Neural cell (in vitro differentiated cells): ENCODE results near the gene AGPAT3. TPM values are rescaled to one million over a fixed set of nuclear protein-coding genes. Genes with fewer than 3 reads are reported as not detected.

Experiments used
- H2AFZ ChIP-seq: fragments of 200-600, 300-800 bp; sonication (generic), shearing (Covaris generic); 2 replicates; pipeline ENCODE4 v1.6.0; 2014; ENCODE audit warnings: low read depth, mild to moderate bottlenecking, antibody characterized with exemption, low read length, moderate library complexity
- H3F3A ChIP-seq: fragments of 200-600 bp; shearing (Covaris generic); 2 replicates; pipeline ENCODE4 v1.6.1; 2016; ENCODE audit warnings: mild to moderate bottlenecking, moderate library complexity, mixed read lengths, antibody characterized with exemption, low read length; ENCODE audit not compliant: insufficient read depth, poor library complexity, severe bottlenecking
- H3K27ac ChIP-seq: fragments of 200-600, 300-800 bp; sonication (generic), shearing (Covaris generic); 2 replicates; pipeline ENCODE4 v1.5.1; 2014; ENCODE audit warnings: mild to moderate bottlenecking, low read length, moderate library complexity
- H3K27me3 ChIP-seq: fragments of 300-800, 200-600 bp; sonication (generic), shearing (Covaris generic); 2 replicates; pipeline ENCODE4 v1.6.0; 2014; ENCODE audit warnings: mild to moderate bottlenecking, low read depth, low read length, moderate library complexity; ENCODE audit not compliant: insufficient read depth
- H3K36me3 ChIP-seq: fragments of 300-800, 200-600 bp; sonication (generic), shearing (Covaris generic); 2 replicates; pipeline ENCODE4 v1.5.1; 2014; ENCODE audit warnings: mild to moderate bottlenecking, antibody characterized with exemption, low read length, moderate library complexity; ENCODE audit not compliant: insufficient read depth
- H3K4me2 ChIP-seq: fragments of 300-800, 200-600 bp; sonication (generic), shearing (Covaris generic); 2 replicates; pipeline ENCODE4 v1.6.0; 2014; ENCODE audit warnings: mild to moderate bottlenecking, low read length
- H3K4me3 ChIP-seq: fragments of 300-800, 200-600 bp; sonication (generic), shearing (Covaris generic); 2 replicates; pipeline ENCODE4 v1.5.1; 2014; ENCODE audit warnings: mild to moderate bottlenecking, low read length, moderate library complexity
- H3K79me2 ChIP-seq: fragments of 200-600 bp; shearing (Covaris generic); replicated peaks from 2 replicates; pipeline ENCODE4 v1.6.0; 2014; ENCODE audit warnings: mild to moderate bottlenecking, low read length, moderate library complexity; ENCODE audit not compliant: insufficient read depth
- H3K9ac ChIP-seq: fragments of 300-800, 200-600 bp; sonication (generic), shearing (Covaris generic); 2 replicates; pipeline ENCODE4 v1.6.1; 2016; ENCODE audit warnings: mild to moderate bottlenecking, low read length, mixed read lengths
- H3K9me2 ChIP-seq: fragments of 200-600 bp; shearing (Covaris generic); 2 replicates; pipeline ENCODE4 v1.6.1; 2016; ENCODE audit warnings: mild to moderate bottlenecking, low read length, mixed read lengths; ENCODE audit not compliant: insufficient read depth
- H3K9me3 ChIP-seq: fragments of 200-600, 300-800 bp; sonication (generic), shearing (Covaris generic); 2 replicates; pipeline ENCODE4 v1.6.1; 2016; ENCODE audit warnings: mild to moderate bottlenecking, mixed run types, low read length, moderate library complexity, mixed read lengths
- H4K20me1 ChIP-seq: fragments of 200-600 bp; shearing (Covaris generic); 2 replicates; pipeline ENCODE4 v1.6.1; 2016; ENCODE audit warnings: mild to moderate bottlenecking, mixed run types; ENCODE audit not compliant: insufficient read depth
- EP300 ChIP-seq: fragments of 450-650 bp; conservative IDR thresholded peaks from 2 replicates; pipeline ENCODE4 v1.6.1; 2014; ENCODE audit warnings: antibody characterized with exemption, mild to moderate bottlenecking, moderate library complexity; ENCODE audit not compliant: poor library complexity, severe bottlenecking
- EZH2 ChIP-seq: fragments of 200-600, 300-800 bp; shearing (Covaris generic), sonication (generic); IDR thresholded peaks from 2 replicates; pipeline ENCODE4 v1.6.1; 2014; ENCODE audit warnings: antibody characterized with exemption, low read length, borderline replicate concordance, mild to moderate bottlenecking; ENCODE audit not compliant: insufficient read depth, poor library complexity, severe bottlenecking
- MXI1 ChIP-seq: fragments of 450-650 bp; conservative IDR thresholded peaks from 2 replicates; pipeline ENCODE4 v1.6.1; 2014; ENCODE audit warnings: antibody characterized with exemption, mild to moderate bottlenecking; ENCODE audit not compliant: poor library complexity, severe bottlenecking
- POLR2AphosphoS5 ChIP-seq: IDR thresholded peaks from 2 replicates; pipeline ENCODE4 v1.6.1; 2012
- RAD21 ChIP-seq: fragments of 450-650 bp; conservative IDR thresholded peaks from 2 replicates; pipeline ENCODE4 v1.6.1; 2014; ENCODE audit warnings: antibody characterized with exemption, mild to moderate bottlenecking, moderate library complexity
- SMC3 ChIP-seq: fragments of 450-650 bp; conservative IDR thresholded peaks from 2 replicates; pipeline ENCODE4 v1.6.1; 2014; ENCODE audit warnings: antibody characterized with exemption, mild to moderate bottlenecking, moderate library complexity; ENCODE audit not compliant: poor library complexity
- TAF1 ChIP-seq: IDR thresholded peaks from 2 replicates; pipeline ENCODE4 v1.6.1; 2012; ENCODE audit warnings: low read depth
- polyA plus RNA-seq: library from polyadenylated mRNA; depleted of rRNA; stranded (reverse); fragments of >200 nt; gene quantifications from 2 replicates; pipeline ENCODE4 v1.2.3, GENCODE V29; 2014
- TF ChIP-seq, protein P1 (sequence below): IDR thresholded peaks from 2 replicates; pipeline ENCODE4 v1.6.1; 2012; ENCODE audit warnings: borderline replicate concordance

AGPAT3 gene
- polyA plus RNA-seq, 1 donor from 2014 or later = 8.4 TPM

DNA sequence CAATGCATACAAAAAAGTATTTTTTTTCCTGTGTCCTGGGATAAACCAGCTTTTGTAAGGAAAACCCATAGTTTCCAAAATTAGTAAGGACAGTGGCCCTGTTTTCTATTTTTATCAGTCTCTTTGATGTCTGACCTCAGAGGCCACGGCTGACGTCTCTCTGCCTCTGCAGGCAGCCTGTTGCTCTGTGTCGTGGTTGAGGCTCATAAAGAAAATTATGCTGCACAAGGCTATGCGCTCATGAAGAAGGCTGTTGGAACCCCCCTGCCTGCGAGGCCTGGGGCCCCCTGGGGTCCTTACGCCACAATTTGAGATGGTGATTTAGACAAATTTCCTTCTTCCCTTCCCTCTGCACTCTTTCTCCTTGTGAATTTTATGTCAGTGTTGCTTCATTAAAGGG lies 48.9 kb downstream of the AGPAT3 start:
- Histone ChIP-seq H3K9me2 (no peaks in the 10 kb centered on the region), H3K9me3 (no peaks in the 10 kb centered on the region), H2AFZ (no peak overlapping the region), H3F3A (no peaks in the 10 kb centered on the region), H3K27ac (no peak overlapping the region), H3K79me2 (no peaks in the 10 kb centered on the region), H3K9ac (no peak overlapping the region), H4K20me1 (no peaks in the 10 kb centered on the region), H3K36me3 (no peaks in the 10 kb centered on the region), H3K27me3 (no peaks in the 10 kb centered on the region), H3K4me2 (no peak overlapping the region), H3K4me3 (no peak overlapping the region)
- no peak for TF ChIP-seq SMC3
- no peak for TF ChIP-seq RAD21
- TF ChIP-seq EP300 = no peak
- TF ChIP-seq MXI1 = no peak
- TF ChIP-seq EZH2 = no peak

DNA sequence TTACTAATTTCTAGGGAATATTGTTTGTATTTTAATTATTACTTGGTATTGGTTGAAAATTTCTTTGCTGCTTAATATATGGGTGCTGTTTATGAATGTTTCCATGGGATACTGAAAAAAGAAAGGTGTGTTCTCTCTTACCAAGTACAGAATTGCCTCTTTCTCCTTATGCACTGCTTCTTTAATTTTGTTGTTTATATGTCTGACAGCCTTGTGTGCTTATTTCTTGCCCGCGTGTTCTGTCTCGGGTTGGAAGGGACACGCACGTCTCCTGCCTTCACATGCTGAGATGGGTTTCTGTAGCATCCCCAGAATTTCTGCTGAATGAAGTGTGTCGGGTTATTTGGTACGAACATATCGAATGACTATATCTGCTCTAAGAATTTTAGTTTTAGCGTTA lies 51.1 kb downstream of the AGPAT3 start:
- Histone ChIP-seq H3K4me3 (no peak overlapping the region), H3K9ac (no peak overlapping the region), H3K9me3 (no peaks in the 10 kb centered on the region), H3K4me2 (no peak overlapping the region), H3K9me2 (no peaks in the 10 kb centered on the region), H3F3A (no peaks in the 10 kb centered on the region), H3K79me2 (no peaks in the 10 kb centered on the region), H3K27me3 (no peaks in the 10 kb centered on the region), H3K27ac (no peak overlapping the region), H2AFZ (no peak overlapping the region), H3K36me3 (no peaks in the 10 kb centered on the region), H4K20me1 (no peaks in the 10 kb centered on the region)
- TF ChIP-seq, protein P1, sequence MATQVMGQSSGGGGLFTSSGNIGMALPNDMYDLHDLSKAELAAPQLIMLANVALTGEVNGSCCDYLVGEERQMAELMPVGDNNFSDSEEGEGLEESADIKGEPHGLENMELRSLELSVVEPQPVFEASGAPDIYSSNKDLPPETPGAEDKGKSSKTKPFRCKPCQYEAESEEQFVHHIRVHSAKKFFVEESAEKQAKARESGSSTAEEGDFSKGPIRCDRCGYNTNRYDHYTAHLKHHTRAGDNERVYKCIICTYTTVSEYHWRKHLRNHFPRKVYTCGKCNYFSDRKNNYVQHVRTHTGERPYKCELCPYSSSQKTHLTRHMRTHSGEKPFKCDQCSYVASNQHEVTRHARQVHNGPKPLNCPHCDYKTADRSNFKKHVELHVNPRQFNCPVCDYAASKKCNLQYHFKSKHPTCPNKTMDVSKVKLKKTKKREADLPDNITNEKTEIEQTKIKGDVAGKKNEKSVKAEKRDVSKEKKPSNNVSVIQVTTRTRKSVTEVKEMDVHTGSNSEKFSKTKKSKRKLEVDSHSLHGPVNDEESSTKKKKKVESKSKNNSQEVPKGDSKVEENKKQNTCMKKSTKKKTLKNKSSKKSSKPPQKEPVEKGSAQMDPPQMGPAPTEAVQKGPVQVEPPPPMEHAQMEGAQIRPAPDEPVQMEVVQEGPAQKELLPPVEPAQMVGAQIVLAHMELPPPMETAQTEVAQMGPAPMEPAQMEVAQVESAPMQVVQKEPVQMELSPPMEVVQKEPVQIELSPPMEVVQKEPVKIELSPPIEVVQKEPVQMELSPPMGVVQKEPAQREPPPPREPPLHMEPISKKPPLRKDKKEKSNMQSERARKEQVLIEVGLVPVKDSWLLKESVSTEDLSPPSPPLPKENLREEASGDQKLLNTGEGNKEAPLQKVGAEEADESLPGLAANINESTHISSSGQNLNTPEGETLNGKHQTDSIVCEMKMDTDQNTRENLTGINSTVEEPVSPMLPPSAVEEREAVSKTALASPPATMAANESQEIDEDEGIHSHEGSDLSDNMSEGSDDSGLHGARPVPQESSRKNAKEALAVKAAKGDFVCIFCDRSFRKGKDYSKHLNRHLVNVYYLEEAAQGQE = no peak
- TF ChIP-seq MXI1 (no peak), RAD21 (no peak)

DNA sequence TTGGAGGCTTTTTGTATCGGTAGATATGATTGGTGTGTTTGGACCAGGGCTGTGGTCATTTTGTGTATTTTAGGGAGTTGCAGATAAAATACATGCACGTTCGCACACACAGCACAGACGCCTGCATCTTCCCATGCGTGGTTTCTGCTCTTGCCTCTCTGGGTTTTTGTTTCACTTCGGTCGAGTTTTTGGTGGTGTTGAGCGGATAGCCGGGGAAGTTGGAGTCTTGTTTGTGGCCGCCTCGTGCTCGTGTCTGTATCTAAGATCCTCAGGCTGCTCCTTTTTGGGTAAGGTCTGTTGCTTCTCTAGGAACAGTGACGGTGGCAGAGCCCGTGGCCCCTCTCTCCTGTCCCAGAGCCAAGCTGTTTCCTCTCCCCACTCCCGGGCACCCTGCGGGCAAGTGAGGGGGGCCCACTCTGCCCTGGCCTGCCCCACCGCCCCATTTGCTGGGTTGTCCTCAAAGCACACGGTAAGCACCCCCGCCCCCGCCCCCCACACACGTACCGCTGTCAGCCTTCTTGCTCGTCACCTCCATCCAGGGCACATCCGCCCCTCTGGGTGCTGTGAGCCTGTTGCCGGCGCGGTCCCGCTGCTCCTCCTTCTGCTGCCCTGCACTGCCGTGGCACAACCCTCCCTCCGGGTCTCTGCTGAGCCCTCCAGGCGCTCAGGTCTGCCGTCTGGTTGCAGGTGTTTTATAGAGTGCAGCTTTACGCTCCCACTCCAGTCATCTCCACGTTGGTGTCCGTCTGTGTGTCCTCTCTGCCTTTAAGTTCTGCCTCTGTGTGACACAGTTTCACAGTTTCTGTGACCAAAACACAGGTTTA lies 51.9 kb downstream of the AGPAT3 start:
- Histone ChIP-seq H3K79me2 (no peaks in the 10 kb centered on the region), H3K9me3 (no peaks in the 10 kb centered on the region), H3F3A (no peaks in the 10 kb centered on the region), H4K20me1 (no peaks in the 10 kb centered on the region), H3K9me2 (no peaks in the 10 kb centered on the region), H3K36me3 (no peaks in the 10 kb centered on the region), H3K9ac (no peak overlapping the region), H3K4me2 (no peak overlapping the region), H3K4me3 (no peak overlapping the region), H2AFZ (no peak overlapping the region), H3K27ac (no peak overlapping the region), H3K27me3 (no peaks in the 10 kb centered on the region)
- no peak for TF ChIP-seq RAD21
- TF ChIP-seq SMC3 = no peak
- no peak for TF ChIP-seq POLR2AphosphoS5
- no peak for TF ChIP-seq TAF1
